Thymus (tissue), 11 donors: ENCODE measurements around the gene GLRX2. TPM values are rescaled to one million over a fixed set of nuclear protein-coding genes. Genes with fewer than 3 reads are reported as not detected.
A peak's percentile ranks its signal among the peaks of the same experiment; 100 is the strongest.
"Not testable (repeated sequence)": the region's sequence is repeated elsewhere in the genome, so short reads cannot be mapped to it uniquely, and the experiment has no call there.

Experiments
- DNase-seq, 9 donors: peaks; one replicate each; pipeline ENCODE4 v3.0.0-alpha.2; 2013; ENCODE audit warnings: low spot score in 9 of 9, low read depth in 6 of 9, missing footprints in 1 of 9
- H3K27ac ChIP-seq, 2 donors: one replicate each; pipeline ENCODE4 v1.5.1; 2013; ENCODE audit warnings: control low read depth in 1 of 2, low read depth in 1 of 2, low read length in 1 of 2, mild to moderate bottlenecking in 1 of 2, moderate library complexity in 1 of 2
- H3K27me3 ChIP-seq, 2 donors: one replicate each; pipeline ENCODE4 v1.5.1; 2013; ENCODE audit warnings: low read length in 1 of 2; ENCODE audit not compliant: control insufficient read depth in 2 of 2, insufficient read depth in 1 of 2
- H3K36me3 ChIP-seq, 2 donors: one replicate each; pipeline ENCODE4 v1.5.1; 2013; ENCODE audit warnings: low read length in 1 of 2, mild to moderate bottlenecking in 1 of 2, moderate library complexity in 1 of 2; ENCODE audit not compliant: control insufficient read depth in 2 of 2, insufficient read depth in 2 of 2
- H3K4me1 ChIP-seq, 2 donors: one replicate each; pipeline ENCODE4 v1.5.1; 2013; ENCODE audit warnings: low read length in 2 of 2; ENCODE audit not compliant: control insufficient read depth in 2 of 2, insufficient read depth in 2 of 2
- H3K4me3 ChIP-seq, 2 donors: one replicate each; pipeline ENCODE4 v1.5.1; 2013; ENCODE audit warnings: low read length in 2 of 2, control low read depth in 1 of 2, mild to moderate bottlenecking in 1 of 2
- H3K9me3 ChIP-seq, 2 donors: one replicate each; pipeline ENCODE4 v1.5.1; 2013; ENCODE audit warnings: low read length in 1 of 2, mild to moderate bottlenecking in 1 of 2; ENCODE audit not compliant: control insufficient read depth in 2 of 2, insufficient read depth in 1 of 2
- WGBS: extraction: QIAGEN DNeasy Blood & Tissue Kit; methylation state at CpG from one replicate; pipeline ENCODE4 v1.1.7; 2013; 5-methylcytosine and 5-hydroxymethylcytosine counted together
- polyA plus RNA-seq: library from polyadenylated mRNA; stranded (reverse); fragments of 200-250 nt; gene quantifications from one replicate; pipeline ENCODE4 v1.2.3, GENCODE V29; 2013
- total RNA-seq: library from RNA; stranded (reverse); fragments of 120-200 nt; gene quantifications from one replicate; pipeline ENCODE4 v1.2.4, GENCODE V29; 2013
- donor health status: healthy.

The GLRX2 gene
- total and polyA plus RNA-seq, 2 donors = 6.5 to 11.2 TPM

DNA sequence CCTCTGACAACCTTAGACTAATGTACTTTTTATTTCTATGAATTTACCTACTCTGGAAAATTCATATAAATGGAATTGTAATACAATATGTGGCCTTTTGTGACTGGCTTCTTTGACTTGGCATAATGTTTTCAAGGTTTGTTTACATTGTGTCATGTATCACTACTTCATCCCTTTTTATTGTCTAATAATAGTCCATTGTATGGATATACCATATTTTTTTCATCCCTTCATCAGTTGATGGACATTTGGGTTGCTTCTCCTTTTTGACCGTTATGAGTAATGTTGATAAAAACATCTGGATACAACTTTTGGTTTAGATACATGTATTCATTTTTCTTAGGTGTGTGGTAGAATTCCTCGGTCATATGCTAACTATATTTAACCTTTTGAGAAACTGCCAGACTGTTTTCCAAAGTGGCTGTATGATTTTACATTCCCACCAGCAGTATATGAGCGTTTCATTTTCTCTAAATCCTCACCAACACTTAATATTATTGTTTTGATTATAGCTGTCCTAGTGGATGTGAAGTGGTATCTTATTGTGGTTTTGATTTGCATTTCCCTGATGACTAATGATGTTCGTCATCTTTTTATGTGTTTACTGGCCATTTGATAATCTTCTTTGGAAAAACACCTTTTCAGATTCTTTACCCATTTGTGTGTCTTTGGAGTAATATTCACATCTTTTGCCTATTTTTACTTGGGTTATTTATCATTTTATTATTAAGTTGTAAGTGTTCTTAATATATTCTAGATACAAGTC is 42.3 kb downstream of the GLRX2 start:
- Histone ChIP-seq H3K36me3 (no peaks in the 10 kb centered on the region), H3K4me1 (peaks cover 0 to 2% of the 10 kb centered on the region in 2 donors), H3K4me3 (no peak overlapping the region), H3K27me3 (no peaks in the 10 kb centered on the region), H3K27ac (no peak overlapping the region), H3K9me3 (peaks cover 0 to 6% of the 10 kb centered on the region in 2 donors)
- DNase-seq = no peak
- 94% methylated on average over 4 of the region's 4 CpGs for WGBS

DNA sequence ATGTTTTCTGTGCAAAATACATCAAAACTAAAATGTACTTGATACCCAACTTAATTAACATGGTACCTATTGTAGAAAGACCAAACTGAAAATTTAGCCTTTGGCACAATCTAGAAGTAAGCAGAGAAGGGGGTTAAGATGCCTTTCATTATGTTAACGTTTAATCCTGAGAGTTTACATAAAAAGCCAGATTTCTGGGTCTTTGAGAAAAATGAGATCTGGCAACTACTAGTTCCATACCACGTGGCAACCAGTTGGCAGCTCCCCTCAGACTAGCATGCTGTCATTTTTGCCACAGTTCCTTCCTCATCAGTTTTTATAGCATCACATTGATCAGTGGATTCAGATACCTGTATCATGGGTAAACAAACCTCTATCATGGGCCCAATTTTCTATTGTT is 44.3 kb downstream of the GLRX2 start:
- Histone ChIP-seq H3K4me1 (peaks cover 0 to 6% of the 10 kb centered on the region in 2 donors), H3K27ac (peak overlapping the region in 1 of 2 donors; percentile 4), H3K36me3 (no peaks in the 10 kb centered on the region), H3K4me3 (peak overlapping the region; percentile 81 to 91), H3K27me3 (no peaks in the 10 kb centered on the region), H3K9me3 (peaks cover 0 to 6% of the 10 kb centered on the region in 2 donors)
- peak in 2 of 9 donors; percentile 9 to 19 for DNase-seq
- WGBS = 39% methylated on average over 2 of the region's 2 CpGs

DNA sequence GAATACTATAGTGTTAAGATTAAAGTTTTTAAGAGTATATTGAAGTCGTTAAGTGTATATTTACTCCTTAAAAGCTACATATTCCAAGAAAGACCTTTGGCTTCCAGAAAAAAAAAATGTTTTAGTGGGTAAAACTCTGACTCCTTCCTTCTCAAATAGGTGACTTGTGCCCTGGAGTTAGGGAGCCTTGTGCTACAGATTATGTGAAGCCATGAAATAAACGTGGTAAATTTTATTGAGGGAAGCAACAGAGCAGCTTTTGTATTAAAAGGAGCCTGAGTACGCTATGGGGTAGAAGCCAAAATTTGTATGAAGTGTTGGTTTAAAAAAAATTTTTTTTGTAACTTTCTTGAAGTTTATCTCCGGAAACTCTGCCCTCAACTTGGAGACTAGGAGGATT is 44.8 kb downstream of the GLRX2 start:
- H3K27ac ChIP-seq = peak overlapping the region in 1 of 2 donors; percentile 93
- H3K4me1 ChIP-seq = peaks cover 0 to 6% of the 10 kb centered on the region in 2 donors

DNA sequence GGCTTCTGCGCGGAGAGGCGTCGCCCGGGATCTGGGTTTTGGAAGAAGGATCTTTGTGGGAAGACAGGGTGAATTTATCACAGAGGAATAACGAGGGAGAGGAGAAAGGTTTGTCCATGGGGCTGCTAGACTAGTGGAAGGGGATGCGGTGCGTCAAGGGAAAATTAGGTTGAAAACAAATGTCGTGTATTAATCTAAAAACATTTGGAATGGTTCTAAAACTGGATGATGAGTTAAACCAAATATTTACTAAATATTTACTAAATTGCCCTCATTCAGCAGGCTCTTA is 45.2 kb downstream of the GLRX2 start:
- Histone ChIP-seq H3K27me3 (no peaks in the 10 kb centered on the region), H3K4me1 (peaks cover 0 to 6% of the 10 kb centered on the region in 2 donors), H3K9me3 (peaks cover 0 to 6% of the 10 kb centered on the region in 2 donors), H3K27ac (peak overlapping the region; percentile 93 to 96), H3K4me3 (peak overlapping the region; percentile 81 to 91), H3K36me3 (no peaks in the 10 kb centered on the region)
- peak in 2 of 9 donors; percentile 14 to 23 for DNase-seq
- WGBS = under 1% methylated on average over 9 of the region's 9 CpGs

More for the DNA sequence above, 44.8 kb downstream of the GLRX2 start:
- Histone ChIP-seq H3K36me3 (no peaks in the 10 kb centered on the region), H3K9me3 (peaks cover 0 to 6% of the 10 kb centered on the region in 2 donors), H3K4me3 (peak overlapping the region; percentile 81 to 91), H3K27me3 (no peaks in the 10 kb centered on the region)
- 31% methylated on average over 4 of the region's 4 CpGs for WGBS
- peak in 2 of 9 donors; percentile 10 to 21 for DNase-seq

DNA sequence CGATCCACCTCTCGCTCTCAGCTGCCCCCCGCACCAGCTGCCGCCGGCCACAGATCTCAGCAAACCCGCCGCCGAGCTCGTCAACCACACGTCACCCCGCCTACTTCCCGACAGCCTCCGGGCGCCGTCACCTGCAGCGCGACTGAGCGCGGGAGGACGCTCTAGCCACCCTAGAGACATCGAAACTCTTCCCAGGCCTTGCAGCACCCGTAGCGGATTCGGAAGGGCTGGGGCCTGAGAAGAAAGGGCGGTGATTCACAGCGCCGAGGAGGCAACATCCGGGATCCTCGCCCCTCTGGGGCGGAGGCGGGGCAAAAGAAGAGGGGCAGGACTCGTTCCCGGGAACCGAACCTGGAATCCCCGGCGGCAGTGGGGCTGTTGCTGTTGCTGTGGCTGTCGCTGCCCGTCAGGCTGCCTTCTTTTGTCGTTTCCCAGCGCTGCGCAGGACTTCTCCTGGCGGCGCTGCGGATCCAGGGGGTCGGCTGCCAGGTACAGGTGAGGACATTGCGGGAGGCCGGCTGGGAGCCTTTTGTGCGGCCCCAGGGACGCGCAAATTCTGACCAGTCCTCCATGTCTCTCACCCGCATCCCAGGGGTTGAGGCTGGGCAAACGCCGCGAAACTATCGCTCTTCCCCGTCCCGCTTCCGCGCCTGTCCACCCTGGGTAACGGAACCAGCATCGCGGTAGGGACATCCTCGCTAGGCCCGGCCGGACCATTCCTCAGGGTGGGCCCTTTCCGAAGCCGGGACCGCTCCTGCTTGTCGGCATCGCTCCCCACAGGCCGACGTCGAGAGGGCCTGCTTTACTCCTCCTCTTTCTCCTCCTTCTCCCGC is 45.7 kb downstream of the GLRX2 start, which contains the start of the genes RO60 and UCHL5:
Gene RO60 (plus strand): TSS at position 331 of the 833 bp plus-strand sequence. CDS start 9,443 bp downstream, outside the sequence.
Gene UCHL5 (minus strand): TSS at position 79 of the 833 bp plus-strand sequence. CDS start 100 bp downstream, outside the sequence.
- Histone ChIP-seq H3K4me3 (peak within 1 kb of the TSS; percentile 81 to 91), H3K27me3 (no peaks in the 10 kb centered on the region), H3K27ac (peak within 1 kb of the TSS; percentile 93 to 96), H3K4me1 (peaks cover 0 to 6% of the 10 kb centered on the region in 2 donors), H3K36me3 (no peaks in the 10 kb centered on the region), H3K9me3 (peaks cover 0 to 6% of the 10 kb centered on the region in 2 donors)
- DNase-seq = peak; percentile 86 to 98 (median 91)
- under 1% methylated on average over 74 of the region's 74 CpGs for WGBS

DNA sequence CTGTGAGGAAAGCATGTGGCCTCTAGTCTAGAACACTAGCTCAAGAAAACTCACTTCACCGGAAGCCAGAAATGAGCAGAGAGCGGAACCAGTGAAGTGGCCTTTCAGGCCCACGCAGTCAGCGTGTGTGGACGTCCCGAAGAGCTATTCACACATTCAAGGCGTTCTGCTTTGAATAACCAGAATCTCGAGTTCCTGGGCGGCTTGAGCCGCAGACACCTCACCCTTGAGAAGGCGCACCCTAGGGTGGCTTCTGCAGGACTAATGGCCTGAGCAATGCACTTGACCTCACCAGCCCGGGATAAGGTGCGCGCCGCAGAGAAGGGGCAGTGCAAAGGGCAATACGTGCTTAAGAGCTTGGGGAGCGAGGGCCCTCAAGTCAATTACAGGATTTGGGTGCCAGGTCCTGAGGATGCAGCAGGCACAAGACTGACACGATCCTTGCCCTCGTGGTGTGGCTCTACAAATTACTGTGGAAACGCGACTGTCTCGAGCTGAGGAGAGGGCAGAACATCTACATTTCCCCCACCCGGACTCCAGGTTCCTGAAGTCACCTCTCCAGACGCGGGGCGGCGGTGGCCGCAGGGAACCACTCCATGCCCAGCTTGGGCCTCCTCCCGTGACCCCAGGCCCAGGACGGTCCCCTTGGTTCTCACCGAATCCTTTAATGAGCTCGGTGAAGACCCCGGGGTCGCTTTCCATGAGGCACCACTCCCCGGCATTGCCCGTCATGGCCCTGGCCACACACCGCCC is 46.5 kb downstream of the GLRX2 start:
- Histone ChIP-seq H3K27me3 (no peaks in the 10 kb centered on the region), H3K9me3 (peaks cover 0 to 6% of the 10 kb centered on the region in 2 donors), H3K4me3 (peak overlapping the region; percentile 81 to 91), H3K27ac (peak overlapping the region; percentile 93), H3K4me1 (peaks cover 0 to 6% of the 10 kb centered on the region in 2 donors), H3K36me3 (no peaks in the 10 kb centered on the region)
- peak; percentile 29 to 78 (median 49) for DNase-seq
- under 1% methylated on average over 37 of the region's 37 CpGs for WGBS

DNA sequence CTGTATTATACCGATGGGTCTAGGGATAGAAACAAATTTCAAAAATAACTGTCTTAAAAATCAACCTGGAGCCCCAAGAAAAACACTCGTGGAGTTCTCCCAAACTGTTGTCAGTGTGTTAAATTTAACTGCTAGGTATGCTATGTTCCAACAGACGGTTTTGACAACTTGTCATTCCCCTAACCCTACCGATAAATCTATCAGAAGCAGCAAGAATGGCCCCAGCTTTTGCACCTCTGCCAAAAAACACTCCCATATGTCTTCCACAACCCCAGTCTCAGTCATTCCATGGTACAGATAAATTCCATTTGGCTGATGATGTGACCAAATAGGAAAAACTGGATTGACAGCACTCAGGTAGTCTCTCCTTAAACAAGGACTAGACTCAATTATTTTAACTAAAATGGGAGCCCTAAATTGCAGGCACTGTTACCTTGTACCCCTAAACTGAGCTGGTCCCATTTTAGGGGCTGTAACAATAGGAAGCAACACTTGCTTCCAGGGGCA is 51.0 kb downstream of the GLRX2 start:
- H3K4me3 ChIP-seq = no peak overlapping the region
- peaks cover 0 to 4% of the 10 kb centered on the region in 2 donors for H3K4me1 ChIP-seq
- no peaks in the 10 kb centered on the region for H3K27me3 ChIP-seq
- H3K9me3 ChIP-seq = peaks cover 0 to 6% of the 10 kb centered on the region in 2 donors
- 95% methylated on average over 4 of the region's 4 CpGs for WGBS
- no peak for DNase-seq
- H3K36me3 ChIP-seq = peaks cover 4 to 14% of the 10 kb centered on the region in 2 donors
- H3K27ac ChIP-seq = no peak overlapping the region

DNA sequence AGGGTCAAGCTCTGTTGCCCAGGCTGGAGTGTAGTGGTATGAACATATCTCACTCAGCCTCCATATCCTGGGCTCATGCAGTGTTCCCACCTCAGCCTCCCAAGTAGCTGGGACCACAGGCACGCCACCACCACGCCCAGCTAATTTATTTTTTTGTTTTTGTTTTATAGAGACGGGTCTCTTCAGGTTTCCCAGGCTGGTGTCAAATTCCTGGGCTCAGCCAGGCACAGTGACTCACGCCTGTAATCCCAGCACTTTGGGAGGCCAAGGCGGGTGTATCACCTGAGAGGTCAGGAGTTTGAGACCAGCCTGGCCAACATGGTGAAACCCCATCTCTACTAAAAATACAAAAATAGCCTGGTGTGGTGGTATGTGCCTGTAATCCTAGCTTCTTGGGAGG is 56.3 kb downstream of the GLRX2 start:
- peaks cover 10 to 44% of the 10 kb centered on the region in 2 donors for H3K36me3 ChIP-seq
- DNase-seq, H3K27ac ChIP-seq, H3K9me3 ChIP-seq, H3K4me3 ChIP-seq, H3K4me1 ChIP-seq, H3K27me3 ChIP-seq: not testable (repeated sequence)
- 99% methylated on average over 5 of the region's 5 CpGs for WGBS
